Astrocyte (in vitro differentiated cells and primary cell): ENCODE data around the gene TWF1. TPM values are rescaled to one million over a fixed set of nuclear protein-coding genes. Genes with fewer than 3 reads are reported as not detected.
A peak's percentile ranks its signal among the peaks of the same experiment; 100 is the strongest.

Experiments used
- DNase-seq: peaks from one replicate; pipeline ENCODE4 v3.0.0-alpha.2; 2010; ENCODE audit warnings: low read depth
- FAIRE-seq: peaks from 2 replicates; lab custom pipeline; 2011; peaks lifted over from hg19 to GRCh38; lab: Jason Lieb, UNC
- H2AFZ ChIP-seq: 2 replicates; pipeline ENCODE4 v1.6.0; 2012; ENCODE audit warnings: low read depth, low read length, inconsistent platforms
- H3K27ac ChIP-seq: 2 replicates; pipeline ENCODE4 v1.5.1; 2011; ENCODE audit warnings: low read depth, low read length, inconsistent platforms
- H3K27me3 ChIP-seq: 2 replicates; pipeline ENCODE4 v1.6.0; 2011; ENCODE audit warnings: low read length, inconsistent platforms; ENCODE audit not compliant: insufficient read depth
- H3K36me3 ChIP-seq: 2 replicates; pipeline ENCODE4 v1.5.1; 2011; ENCODE audit warnings: low read length, inconsistent platforms; ENCODE audit not compliant: insufficient read depth
- H3K4me1 ChIP-seq: 2 replicates; pipeline ENCODE4 v1.5.1; 2011; ENCODE audit warnings: low read length, inconsistent platforms; ENCODE audit not compliant: insufficient read depth
- H3K4me2 ChIP-seq: 2 replicates; pipeline ENCODE4 v1.6.0; 2012; ENCODE audit warnings: low read length, inconsistent platforms
- H3K4me3 ChIP-seq: 2 replicates; pipeline ENCODE4 v1.5.1; 2011; ENCODE audit warnings: low read depth, mild to moderate bottlenecking, low read length, inconsistent platforms; ENCODE audit not compliant: insufficient read depth
- H3K79me2 ChIP-seq: 2 replicates; pipeline ENCODE4 v1.6.0; 2012; ENCODE audit warnings: mild to moderate bottlenecking, low read length, inconsistent platforms; ENCODE audit not compliant: insufficient read depth
- H3K9ac ChIP-seq: 2 replicates; pipeline ENCODE4 v1.6.0; 2012; ENCODE audit warnings: mild to moderate bottlenecking, low read length, inconsistent platforms
- H3K9me3 ChIP-seq: 2 replicates; pipeline ENCODE4 v1.5.1; 2012; ENCODE audit warnings: low read depth, mild to moderate bottlenecking, low read length, inconsistent platforms; ENCODE audit not compliant: insufficient read depth
- H4K20me1 ChIP-seq: 2 replicates; pipeline ENCODE4 v1.6.0; 2012; ENCODE audit warnings: low read length, inconsistent platforms; ENCODE audit not compliant: insufficient read depth
- H3K27ac Mint-ChIP-seq: one replicate; pipeline ENCODE4 v1.8.0; 2021; ENCODE audit warnings: mild to moderate bottlenecking, mixed read lengths; ENCODE audit not compliant: unreplicated experiment
- H3K27me3 Mint-ChIP-seq: one replicate; pipeline ENCODE4 v1.8.0; 2021; ENCODE audit warnings: low read depth, mixed read lengths; ENCODE audit not compliant: unreplicated experiment
- H3K36me3 Mint-ChIP-seq: one replicate; pipeline ENCODE4 v1.8.0; 2021; ENCODE audit warnings: low read depth, mixed read lengths; ENCODE audit not compliant: unreplicated experiment
- H3K4me1 Mint-ChIP-seq: one replicate; pipeline ENCODE4 v1.8.0; 2021; ENCODE audit warnings: low read depth, mixed read lengths; ENCODE audit not compliant: unreplicated experiment
- H3K4me3 Mint-ChIP-seq: one replicate; pipeline ENCODE4 v1.8.0; 2021; ENCODE audit warnings: mild to moderate bottlenecking, moderate library complexity, mixed read lengths; ENCODE audit not compliant: unreplicated experiment
- H3K9me3 Mint-ChIP-seq: one replicate; pipeline ENCODE4 v1.8.0; 2021; ENCODE audit warnings: mild to moderate bottlenecking, mixed read lengths; ENCODE audit not compliant: unreplicated experiment
- EZH2 ChIP-seq: IDR thresholded peaks from 2 replicates; pipeline ENCODE4 v1.6.1; 2012; ENCODE audit warnings: mild to moderate bottlenecking, low read length, inconsistent platforms; ENCODE audit not compliant: insufficient read depth
- total RNA-seq: library from RNA; stranded (reverse); gene quantifications from 2 replicates; pipeline ENCODE4 v1.2.1, GENCODE V29; 2021
- TF ChIP-seq, protein P1 (sequence below): IDR thresholded peaks from 2 replicates; pipeline ENCODE4 v1.5.1; 2011; ENCODE audit warnings: low read depth, mild to moderate bottlenecking, inconsistent platforms, low read length, moderate library complexity; ENCODE audit not compliant: insufficient read depth

The TWF1 gene
- total RNA-seq, 1 donor from 2014 or later, result 105 TPM

DNA sequence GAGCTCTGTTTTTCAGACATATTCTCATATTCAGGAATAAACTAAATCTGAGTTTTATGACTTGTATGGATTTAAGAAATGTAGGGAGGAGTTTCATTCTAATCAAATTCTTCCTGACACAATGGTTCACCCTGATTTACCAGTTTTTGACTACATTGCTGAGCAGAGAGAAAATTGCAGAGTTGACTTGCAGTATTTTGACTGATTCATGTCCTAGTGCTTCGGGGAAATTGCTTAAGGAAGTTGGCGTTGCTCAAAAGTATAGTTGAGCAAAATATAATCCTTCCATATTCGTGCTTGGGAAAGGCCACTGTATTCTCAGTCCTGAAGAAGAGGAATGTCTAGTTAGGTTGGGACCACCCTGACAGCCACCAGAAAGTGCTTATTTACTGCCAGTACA is 1.3 kb upstream of the TWF1 start:
- no peak for FAIRE-seq
- no peaks in the 10 kb centered on the region for H3K4me1 Mint-ChIP-seq
- no peaks in the 10 kb centered on the region for H3K27me3 Mint-ChIP-seq

GRCh38 chr12:43806737-43807072 is 588 bp upstream of the TWF1 start:
- H3K4me1 Mint-ChIP-seq, result no peaks in the 10 kb centered on the region
- H3K9me3 Mint-ChIP-seq, result no peaks in the 10 kb centered on the region
- H3K27ac ChIP-seq, result peak overlapping the region; percentile 93
- H3K4me3 ChIP-seq, result peak overlapping the region; percentile 90
- H3K27me3 Mint-ChIP-seq, result no peaks in the 10 kb centered on the region
- H3K9ac ChIP-seq, result peak overlapping the region; percentile 97
- no peaks in the 10 kb centered on the region for H3K9me3 ChIP-seq
- FAIRE-seq (no peak), DNase-seq (peak; percentile 2)
- H3K36me3 Mint-ChIP-seq, result no peaks in the 10 kb centered on the region
- peaks cover 4% of the 10 kb centered on the region for H3K4me1 ChIP-seq
- H3K4me2 ChIP-seq, result peak overlapping the region; percentile 85
- H2AFZ ChIP-seq, result peak overlapping the region; percentile 92
- peaks cover 4% of the 10 kb centered on the region for H3K36me3 ChIP-seq
- peak overlapping the region; percentile 99 for H3K4me3 Mint-ChIP-seq
- peak overlapping the region; percentile 100 for H3K27ac Mint-ChIP-seq
- H3K27me3 ChIP-seq, result no peaks in the 10 kb centered on the region
- H4K20me1 ChIP-seq, result peaks cover 5% of the 10 kb centered on the region
- TF ChIP-seq, protein P1, sequence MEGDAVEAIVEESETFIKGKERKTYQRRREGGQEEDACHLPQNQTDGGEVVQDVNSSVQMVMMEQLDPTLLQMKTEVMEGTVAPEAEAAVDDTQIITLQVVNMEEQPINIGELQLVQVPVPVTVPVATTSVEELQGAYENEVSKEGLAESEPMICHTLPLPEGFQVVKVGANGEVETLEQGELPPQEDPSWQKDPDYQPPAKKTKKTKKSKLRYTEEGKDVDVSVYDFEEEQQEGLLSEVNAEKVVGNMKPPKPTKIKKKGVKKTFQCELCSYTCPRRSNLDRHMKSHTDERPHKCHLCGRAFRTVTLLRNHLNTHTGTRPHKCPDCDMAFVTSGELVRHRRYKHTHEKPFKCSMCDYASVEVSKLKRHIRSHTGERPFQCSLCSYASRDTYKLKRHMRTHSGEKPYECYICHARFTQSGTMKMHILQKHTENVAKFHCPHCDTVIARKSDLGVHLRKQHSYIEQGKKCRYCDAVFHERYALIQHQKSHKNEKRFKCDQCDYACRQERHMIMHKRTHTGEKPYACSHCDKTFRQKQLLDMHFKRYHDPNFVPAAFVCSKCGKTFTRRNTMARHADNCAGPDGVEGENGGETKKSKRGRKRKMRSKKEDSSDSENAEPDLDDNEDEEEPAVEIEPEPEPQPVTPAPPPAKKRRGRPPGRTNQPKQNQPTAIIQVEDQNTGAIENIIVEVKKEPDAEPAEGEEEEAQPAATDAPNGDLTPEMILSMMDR, result no peak
- H3K79me2 ChIP-seq, result peaks cover 37% of the 10 kb centered on the region

More for the DNA sequence above, 1.3 kb upstream of the TWF1 start:
- peaks cover 36% of the 10 kb centered on the region for H3K79me2 ChIP-seq
- Mint-ChIP-seq H3K9me3 (no peaks in the 10 kb centered on the region), H3K27ac (no peak overlapping the region), H3K36me3 (no peaks in the 10 kb centered on the region), H3K4me3 (peak overlapping the region; percentile 99)
- no peaks in the 10 kb centered on the region for H3K36me3 ChIP-seq
- no peaks in the 10 kb centered on the region for H3K27me3 ChIP-seq
- no peak overlapping the region for H3K27ac ChIP-seq
- no peak overlapping the region for H3K4me3 ChIP-seq
- H2AFZ ChIP-seq, result peak overlapping the region; percentile 92
- H3K4me2 ChIP-seq, result peak overlapping the region; percentile 85
- H3K4me1 ChIP-seq, result peaks cover 4% of the 10 kb centered on the region
- H3K9me3 ChIP-seq, result no peaks in the 10 kb centered on the region
- DNase-seq, result no peak
- peaks cover 5% of the 10 kb centered on the region for H4K20me1 ChIP-seq
- TF ChIP-seq EZH2, result no peak
- TF ChIP-seq, protein P1, result no peak
- peak overlapping the region; percentile 97 for H3K9ac ChIP-seq

DNA sequence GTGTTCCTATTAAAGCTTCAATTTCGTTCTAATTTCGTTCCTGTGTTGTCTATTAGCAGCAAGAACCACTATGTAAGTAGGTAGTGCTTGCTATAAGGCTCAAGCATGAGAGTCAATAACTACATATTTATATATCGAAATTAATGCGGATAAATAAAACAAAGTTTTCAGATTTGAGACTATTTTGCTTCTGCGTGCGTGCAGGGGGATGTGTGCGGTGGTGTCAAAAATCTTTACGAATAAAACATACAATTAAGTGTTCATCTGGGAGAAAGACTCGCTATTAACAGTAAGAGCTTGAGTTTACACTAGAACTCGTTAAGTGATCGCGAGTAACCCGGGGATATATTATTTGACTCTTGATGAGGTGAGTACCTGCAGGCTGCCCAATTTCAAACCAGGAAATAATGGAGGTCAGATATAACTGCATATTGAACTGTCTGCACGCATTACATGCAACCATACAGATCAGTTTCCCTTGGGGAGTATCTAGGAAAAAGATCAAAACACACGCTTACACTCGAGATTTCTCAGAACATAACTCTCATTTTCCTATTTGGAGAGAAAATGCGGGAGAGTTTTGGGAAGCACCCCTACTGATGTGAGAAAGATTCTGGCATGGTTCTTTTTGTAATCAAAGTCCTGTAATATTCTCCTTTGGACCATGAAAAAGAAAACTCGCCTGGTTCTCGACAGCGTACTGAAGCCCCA is 813 bp downstream of the TWF1 start:
- Histone ChIP-seq H3K79me2 (peaks cover 37% of the 10 kb centered on the region), H3K9me3 (no peaks in the 10 kb centered on the region), H3K4me3 (peak overlapping the region; percentile 90), H3K4me2 (peak overlapping the region; percentile 92), H3K9ac (peak overlapping the region; percentile 97), H3K27me3 (no peaks in the 10 kb centered on the region), H3K36me3 (peaks cover 12% of the 10 kb centered on the region), H4K20me1 (peaks cover 5% of the 10 kb centered on the region), H3K27ac (peak overlapping the region; percentile 93), H3K4me1 (peaks cover 4% of the 10 kb centered on the region), H2AFZ (peak overlapping the region; percentile 92)
- FAIRE-seq (peak; percentile 5), DNase-seq (peak; percentile 6)
- Mint-ChIP-seq H3K9me3 (no peaks in the 10 kb centered on the region), H3K4me1 (no peaks in the 10 kb centered on the region), H3K4me3 (peak overlapping the region; percentile 94), H3K27me3 (no peaks in the 10 kb centered on the region), H3K36me3 (peaks cover 5% of the 10 kb centered on the region), H3K27ac (peak overlapping the region; percentile 93)
- no peak for TF ChIP-seq EZH2
- TF ChIP-seq, protein P1, result no peak
